ENCODE measurements around the gene CCNA2.

Gene CCNA2

GRCh38 chr4:121769341-121769740, 54.3 kb downstream of the CCNA2 start:
- DNase-seq: no peak

GRCh38 chr4:121767166-121767565, 56.5 kb downstream of the CCNA2 start:
- no peak for DNase-seq

Measured in activated CD4-positive, alpha-beta T cell treated with anti-CD3 and anti-CD28 coated beads, Interleukin-10, Interleukin-2, amounts not matched to agents 100 ng/mL and 50 ng/mL, durations not matched to agents 16 hours and 8 hours (primary cell).